PC-9 (cell line): ENCODE results near the gene PALM3.

Source experiments
- CTCF ChIP-seq: fragments of 200-600 bp; sonication (generic); conservative IDR thresholded peaks from 2 replicates; pipeline ENCODE4 v1.6.1; 2017; ENCODE audit warnings: mixed run types, antibody characterized with exemption, mild to moderate bottlenecking, moderate library complexity
- EZH2 ChIP-seq: fragments of 200-600 bp; sonication (generic); IDR thresholded peaks from 2 replicates; pipeline ENCODE4 v1.8.0; 2017; ENCODE audit warnings: antibody characterized with exemption, low read depth

GRCh38 chr19:14030997-14031718 lies 30.7 kb downstream of the PALM3 start:
- TF ChIP-seq EZH2 (no peak), CTCF (no peak)
